C4-2B (cell line): ENCODE results near the gene PTPN23.

Experiments
- H3K27ac ChIP-seq: fragments of 450-650 bp; 2 replicates; pipeline ENCODE4 v1.5.1; 2017
- ZFX ChIP-seq: fragments of 450-650 bp; IDR thresholded peaks from 2 replicates; pipeline ENCODE4 v1.6.1; 2017
- TF ChIP-seq, protein P1 (sequence below): fragments of 450-650 bp; conservative IDR thresholded peaks from 2 replicates; pipeline ENCODE4 v1.5.1; 2017; ENCODE audit warnings: mild to moderate bottlenecking

Gene PTPN23

GRCh38 chr3:47410801-47411646 is 30.2 kb downstream of the PTPN23 start:
- no peak overlapping the region for H3K27ac ChIP-seq
- TF ChIP-seq, protein P1, sequence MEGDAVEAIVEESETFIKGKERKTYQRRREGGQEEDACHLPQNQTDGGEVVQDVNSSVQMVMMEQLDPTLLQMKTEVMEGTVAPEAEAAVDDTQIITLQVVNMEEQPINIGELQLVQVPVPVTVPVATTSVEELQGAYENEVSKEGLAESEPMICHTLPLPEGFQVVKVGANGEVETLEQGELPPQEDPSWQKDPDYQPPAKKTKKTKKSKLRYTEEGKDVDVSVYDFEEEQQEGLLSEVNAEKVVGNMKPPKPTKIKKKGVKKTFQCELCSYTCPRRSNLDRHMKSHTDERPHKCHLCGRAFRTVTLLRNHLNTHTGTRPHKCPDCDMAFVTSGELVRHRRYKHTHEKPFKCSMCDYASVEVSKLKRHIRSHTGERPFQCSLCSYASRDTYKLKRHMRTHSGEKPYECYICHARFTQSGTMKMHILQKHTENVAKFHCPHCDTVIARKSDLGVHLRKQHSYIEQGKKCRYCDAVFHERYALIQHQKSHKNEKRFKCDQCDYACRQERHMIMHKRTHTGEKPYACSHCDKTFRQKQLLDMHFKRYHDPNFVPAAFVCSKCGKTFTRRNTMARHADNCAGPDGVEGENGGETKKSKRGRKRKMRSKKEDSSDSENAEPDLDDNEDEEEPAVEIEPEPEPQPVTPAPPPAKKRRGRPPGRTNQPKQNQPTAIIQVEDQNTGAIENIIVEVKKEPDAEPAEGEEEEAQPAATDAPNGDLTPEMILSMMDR, result no peak
- TF ChIP-seq ZFX, result no peak

DNA sequence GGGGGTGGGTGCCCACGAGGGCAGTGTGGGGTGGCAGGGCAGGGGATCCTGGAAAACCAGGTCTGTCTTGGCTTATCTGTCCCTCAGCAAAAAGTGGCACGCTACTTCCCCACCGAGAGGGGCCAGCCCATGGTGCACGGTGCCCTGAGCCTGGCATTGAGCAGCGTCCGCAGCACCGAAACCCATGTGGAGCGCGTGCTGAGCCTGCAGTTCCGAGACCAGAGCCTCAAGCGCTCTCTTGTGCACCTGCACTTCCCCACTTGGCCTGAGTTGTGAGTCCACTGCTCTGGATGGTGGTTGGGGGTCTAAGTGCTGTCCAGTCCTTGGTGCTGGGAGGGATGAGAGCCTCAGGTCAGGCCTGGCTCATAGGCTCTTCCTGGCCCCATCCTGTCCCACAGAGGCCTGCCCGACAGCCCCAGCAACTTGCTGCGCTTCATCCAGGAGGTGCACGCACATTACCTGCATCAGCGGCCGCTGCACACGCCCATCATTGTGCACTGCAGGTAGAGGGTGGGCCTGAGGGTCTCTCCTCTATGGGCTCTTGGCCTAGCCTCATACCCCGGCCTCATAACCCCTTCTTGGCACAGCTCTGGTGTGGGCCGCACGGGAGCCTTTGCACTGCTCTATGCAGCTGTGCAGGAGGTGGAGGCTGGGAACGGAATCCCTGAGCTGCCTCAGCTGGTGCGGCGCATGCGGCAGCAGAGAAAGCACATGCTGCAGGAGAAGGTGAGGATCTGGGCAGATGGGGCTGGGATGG is 31.1 kb downstream of the PTPN23 start:
- H3K27ac ChIP-seq, result no peak overlapping the region
- TF ChIP-seq, protein P1, result no peak
- no peak for TF ChIP-seq ZFX

DNA sequence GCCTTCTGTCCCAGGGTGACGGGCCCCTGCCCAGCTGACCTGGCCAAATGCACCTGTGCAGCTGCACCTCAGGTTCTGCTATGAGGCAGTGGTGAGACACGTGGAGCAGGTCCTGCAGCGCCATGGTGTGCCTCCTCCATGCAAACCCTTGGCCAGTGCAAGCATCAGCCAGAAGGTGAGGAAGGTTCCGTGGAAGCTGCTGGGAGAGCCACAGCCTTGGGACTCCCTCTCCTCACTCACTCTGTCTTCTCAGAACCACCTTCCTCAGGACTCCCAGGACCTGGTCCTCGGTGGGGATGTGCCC is 31.6 kb downstream of the PTPN23 start:
- no peak for TF ChIP-seq ZFX
- TF ChIP-seq, protein P1, result no peak
- H3K27ac ChIP-seq, result no peak overlapping the region

- TF ChIP-seq ZFX, result no peak
- TF ChIP-seq, protein P1, result no peak; the same call in 1 of the 2 replicates
- no peak overlapping the region for H3K27ac ChIP-seq
Observed at GRCh38 chr3:47412842-47413520, 32.2 kb downstream of the PTPN23 start.

GRCh38 chr3:47413751-47414150 is 32.9 kb downstream of the PTPN23 start:
- TF ChIP-seq, protein P1, result no peak
- no peak for TF ChIP-seq ZFX
- H3K27ac ChIP-seq, result no peak overlapping the region

DNA sequence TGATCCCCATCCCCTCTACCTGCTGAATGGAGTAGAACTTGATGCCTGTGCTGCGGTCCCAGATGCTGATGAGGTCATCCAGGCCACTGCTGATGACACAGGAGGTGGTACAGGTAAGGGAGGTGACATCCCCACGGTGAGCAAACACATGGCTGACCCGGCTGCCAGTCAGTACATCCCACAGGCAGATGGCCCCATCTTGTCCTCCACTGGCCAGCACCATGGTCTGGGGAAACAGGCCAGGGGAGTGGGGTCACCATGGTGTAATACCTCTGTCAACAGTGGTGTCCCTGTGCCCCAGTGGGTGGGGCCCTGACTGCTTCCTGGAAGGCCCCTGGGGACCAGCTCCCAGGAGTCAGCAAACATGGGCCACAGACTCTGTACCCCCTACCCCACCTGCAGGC is 33.3 kb downstream of the PTPN23 start:
- no peak overlapping the region for H3K27ac ChIP-seq

More for the DNA sequence above, 33.3 kb downstream of the PTPN23 start:
- TF ChIP-seq, protein P1, result no peak
- TF ChIP-seq ZFX, result no peak
